Renal pelvis (tissue), 4 donors: ENCODE results near the gene DPYSL4. TPM values are rescaled to one million over a fixed set of nuclear protein-coding genes. Genes with fewer than 3 reads are reported as not detected.
"Not testable (repeated sequence)": the region's sequence is repeated elsewhere in the genome, so short reads cannot be mapped to it uniquely, and the experiment has no call there.

Experiments used
- DNase-seq: peaks from one replicate; pipeline ENCODE4 v3.0.0-alpha.2; 2013
- polyA plus RNA-seq, 3 donors: library from polyadenylated mRNA; unstranded; fragments of 120-200 nt; gene quantifications; one replicate each; pipeline ENCODE4 v1.2.1, GENCODE V29; 2013; ENCODE audit not compliant: insufficient read length in 3 of 3

DPYSL4 gene
- polyA plus RNA-seq, 3 donors, result 15.4 to 22.3 (median 18.3) TPM

DNA sequence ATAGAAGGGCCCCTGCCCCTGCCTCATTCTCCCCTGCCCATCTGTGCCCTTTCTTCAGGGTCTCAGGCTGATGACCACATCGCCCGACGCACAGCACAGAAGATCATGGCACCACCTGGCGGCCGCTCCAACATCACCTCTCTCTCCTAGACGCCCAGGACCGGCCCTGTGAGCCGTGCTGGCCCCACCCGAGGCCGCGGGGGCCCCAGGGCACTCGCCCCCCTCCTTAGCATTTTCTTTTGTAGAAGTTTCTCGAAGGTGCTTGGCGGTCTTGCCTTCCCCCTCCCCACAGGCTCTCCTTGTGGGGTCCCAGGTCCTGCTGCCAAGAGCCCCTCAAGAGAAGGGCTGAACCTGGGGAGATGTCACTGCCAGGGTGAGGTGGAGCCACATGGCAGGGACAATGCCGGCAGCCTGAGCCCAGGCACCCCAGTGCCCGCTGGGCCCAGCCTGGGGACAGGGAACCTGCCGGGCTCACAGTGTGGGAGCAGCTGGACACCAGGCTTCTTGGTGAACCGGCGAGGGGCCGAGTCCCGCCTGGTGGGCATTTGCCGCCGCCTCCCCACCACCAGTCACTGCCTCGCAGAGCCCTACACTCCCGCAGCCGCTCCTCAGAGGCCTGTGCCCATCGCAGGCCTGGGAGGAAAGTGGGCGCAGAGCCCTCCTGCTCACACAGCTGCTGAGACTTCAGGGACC lies 18.2 kb downstream of the DPYSL4 start:
- no peak for DNase-seq

- no peak for DNase-seq
Observed at GRCh38 chr10:132205650-132206376, 19.1 kb downstream of the DPYSL4 start.

DNA sequence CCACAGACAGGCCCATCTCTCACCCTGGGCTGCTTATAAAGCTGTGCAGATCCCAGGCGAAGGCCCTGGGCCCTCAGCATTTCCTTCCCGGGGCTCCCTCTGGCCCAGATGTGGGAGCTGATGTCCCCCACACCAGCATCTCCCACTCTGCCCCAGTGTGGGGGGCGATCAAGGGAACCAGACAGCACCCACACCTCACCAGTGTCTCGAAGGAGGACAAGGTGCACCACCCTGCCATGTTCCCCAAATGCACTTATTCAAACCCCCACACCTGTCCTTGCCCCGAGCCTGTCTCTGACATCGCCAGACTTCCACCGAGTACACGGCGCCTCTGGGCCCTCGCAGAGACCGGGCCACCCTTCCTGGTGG lies 19.6 kb downstream of the DPYSL4 start:
- DNase-seq, result no peak

DNA sequence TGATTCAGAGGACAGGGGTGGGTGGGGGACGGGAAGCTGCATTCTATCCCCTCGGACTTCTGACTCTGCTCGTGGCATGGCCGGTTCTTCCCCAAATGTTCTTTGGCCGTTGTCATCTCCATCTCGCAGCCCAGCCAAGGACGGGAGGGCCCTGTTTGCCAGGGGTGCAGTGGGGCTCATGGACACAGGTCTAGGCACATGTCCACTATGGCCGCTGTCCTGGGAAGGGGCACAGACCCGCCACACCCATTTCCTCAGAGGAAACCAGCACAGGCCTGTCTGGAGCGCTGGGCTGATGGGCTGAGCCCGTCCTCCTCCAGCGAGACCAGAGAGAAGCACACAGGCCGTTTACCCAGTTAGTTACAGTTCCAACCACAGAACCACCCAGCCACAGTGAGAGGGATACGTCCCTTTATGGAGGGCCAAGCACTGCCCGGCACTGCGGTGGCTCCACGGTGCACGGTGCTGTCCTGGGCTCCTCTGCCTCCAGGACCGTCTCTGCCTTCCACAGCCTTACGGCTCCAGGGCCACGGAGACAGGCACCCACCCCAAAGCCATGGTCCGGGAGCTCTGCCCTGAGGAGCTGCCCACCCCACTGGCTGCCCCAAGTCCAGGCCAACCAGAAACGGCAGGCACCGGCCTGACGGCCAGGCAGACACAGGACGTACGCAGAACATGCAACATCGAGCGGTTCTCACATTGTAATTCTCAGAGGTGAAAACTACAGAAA lies 20.2 kb downstream of the DPYSL4 start:
- DNase-seq, result no peak

DNA sequence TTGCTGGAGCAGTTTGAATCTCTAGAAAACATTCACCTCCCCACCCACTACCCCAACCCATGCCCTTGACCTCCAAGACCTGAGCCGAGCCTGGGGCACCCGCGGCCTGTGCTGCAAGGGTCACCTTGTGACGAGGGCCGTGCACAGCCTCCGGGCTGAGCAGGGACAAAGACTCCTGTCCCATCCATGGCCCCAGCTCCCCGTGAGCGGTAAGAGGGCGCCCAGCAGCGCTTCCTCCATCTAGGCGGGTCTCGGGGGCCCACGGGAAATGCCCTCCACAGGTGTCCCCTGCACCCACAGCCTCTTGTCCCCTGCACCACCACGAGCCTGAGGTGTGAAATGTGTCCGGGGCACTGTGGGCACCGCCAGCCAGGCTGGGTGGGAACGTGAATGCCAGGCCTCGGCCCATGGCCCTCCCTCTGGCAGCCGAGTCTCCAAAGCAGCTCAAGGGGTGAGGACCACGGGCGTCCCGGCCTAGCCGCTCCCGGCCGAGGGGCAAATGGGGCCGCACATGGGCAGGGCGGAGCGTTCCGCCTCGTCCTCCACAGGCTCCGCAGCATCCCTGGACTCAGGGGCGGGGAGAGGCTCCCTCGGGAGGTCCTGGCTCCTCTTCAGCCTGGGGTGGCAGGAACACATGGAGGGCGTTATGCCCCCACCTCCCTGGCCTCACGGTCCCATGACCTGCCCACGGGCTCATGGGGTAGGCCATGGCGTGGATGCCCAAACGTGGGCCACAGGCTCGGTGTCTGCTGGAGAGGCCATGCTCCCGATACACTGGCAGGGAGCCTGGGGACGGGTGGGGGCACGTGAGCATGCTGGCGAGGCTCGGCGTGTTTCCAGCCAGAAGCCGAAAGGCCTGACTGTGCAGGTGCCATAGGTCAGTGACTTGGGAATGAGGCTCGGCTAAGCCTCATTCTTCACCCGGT lies 21.1 kb downstream of the DPYSL4 start:
- DNase-seq, result no peak

DNA sequence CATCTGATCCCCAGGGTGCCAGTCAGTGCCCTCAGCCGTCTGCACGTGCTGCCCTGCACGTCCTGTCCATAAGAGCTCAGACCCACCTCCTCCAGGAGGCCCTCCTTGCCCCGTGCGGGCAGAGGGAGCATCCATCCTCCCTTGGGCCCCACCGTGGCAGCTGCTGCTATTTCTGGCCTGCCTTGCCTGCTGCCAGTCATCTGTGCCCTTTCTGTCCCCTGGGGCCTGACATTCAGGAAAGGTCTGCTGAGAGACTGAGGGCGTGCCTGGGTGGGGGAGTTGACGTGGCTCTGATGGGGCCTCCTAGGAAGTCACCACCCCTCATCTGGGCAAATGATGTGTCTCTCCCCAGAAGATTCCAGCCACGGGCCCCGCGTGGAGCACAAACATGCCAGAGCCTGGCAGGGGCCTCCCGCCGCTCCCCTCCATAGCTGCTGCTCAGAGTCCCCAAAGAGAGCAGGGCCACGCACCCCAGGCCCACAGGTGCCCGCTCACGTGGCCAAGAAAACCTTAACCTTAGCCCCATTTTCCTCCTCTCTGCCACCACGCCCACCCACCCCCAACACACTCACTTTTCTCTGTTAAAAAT lies 21.8 kb downstream of the DPYSL4 start:
- no peak for DNase-seq

- no peak for DNase-seq
Observed at GRCh38 chr10:132209130-132209529, 22.4 kb downstream of the DPYSL4 start.

GRCh38 chr10:132209978-132210530 lies 23.3 kb downstream of the DPYSL4 start:
- DNase-seq, result no peak

- no peak for DNase-seq
Observed at GRCh38 chr10:132210766-132211165, 24.0 kb downstream of the DPYSL4 start.

- DNase-seq, result no peak
Observed at GRCh38 chr10:132211246-132211645, 24.5 kb downstream of the DPYSL4 start.

DNA sequence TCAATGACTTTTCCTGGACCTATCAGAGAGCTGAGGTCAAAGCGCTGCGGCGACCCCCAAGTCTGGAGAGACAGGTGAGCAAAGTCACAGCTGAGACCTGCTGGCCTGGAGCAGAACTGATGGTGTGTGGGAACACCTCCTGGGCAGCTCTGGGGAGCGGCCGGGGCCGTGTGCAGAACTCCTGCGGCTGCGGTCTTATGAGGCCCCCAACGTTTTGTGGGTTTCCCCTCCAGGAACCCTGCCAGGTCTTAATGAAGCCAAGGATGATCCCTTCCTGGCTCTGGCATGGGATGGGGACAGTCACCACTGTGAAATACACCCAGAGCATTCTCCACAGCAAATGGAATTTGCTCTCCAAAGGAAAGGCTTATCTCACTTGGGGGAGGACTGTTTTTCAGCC lies 26.1 kb downstream of the DPYSL4 start:
- DNase-seq, result no peak

GRCh38 chr10:132213917-132214316 lies 27.2 kb downstream of the DPYSL4 start:
- DNase-seq, result no peak

DNA sequence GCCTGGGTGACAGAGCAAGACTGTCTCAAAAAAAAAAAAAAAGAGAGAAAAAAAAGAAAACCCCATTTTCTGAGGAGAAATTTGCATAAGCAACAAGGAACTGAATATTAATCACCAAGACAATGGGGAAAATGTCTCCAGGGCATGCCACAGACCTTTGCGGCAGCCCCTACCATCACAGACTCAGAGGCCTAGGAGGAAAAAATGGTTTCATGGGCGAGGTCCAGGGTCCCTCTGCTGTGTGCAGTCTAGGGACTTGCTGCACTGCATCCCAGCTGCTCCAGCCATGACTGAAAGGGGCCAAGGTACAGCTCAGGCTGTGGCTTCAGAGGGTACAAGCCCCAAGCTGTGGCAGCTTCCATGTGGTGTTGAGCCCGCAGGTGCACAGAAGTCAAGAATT lies 29.7 kb downstream of the DPYSL4 start:
- DNase-seq, result not testable (repeated sequence)

- no peak for DNase-seq
Observed at GRCh38 chr10:132219486-132219885, 32.7 kb downstream of the DPYSL4 start.

DNA sequence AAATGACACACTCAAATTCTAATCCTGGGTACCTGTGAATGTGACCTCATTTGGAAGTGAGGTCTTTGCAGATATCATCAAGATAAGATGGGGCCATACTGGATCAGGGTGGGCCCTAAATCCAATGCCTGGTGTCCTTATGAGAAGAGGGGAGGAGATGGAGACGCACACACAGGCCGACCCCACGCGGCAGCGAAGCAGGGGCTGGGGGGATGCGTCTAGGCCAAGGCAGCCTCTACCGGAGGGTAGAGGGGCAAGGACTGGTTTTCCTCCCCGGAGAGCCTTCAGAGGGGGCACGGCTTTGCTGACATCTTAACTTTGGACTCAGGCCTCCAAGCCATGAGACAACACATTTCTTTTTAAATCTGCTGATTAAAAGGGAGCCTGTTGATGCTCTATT lies 33.3 kb downstream of the DPYSL4 start:
- no peak for DNase-seq

GRCh38 chr10:132220996-132221395 lies 34.2 kb downstream of the DPYSL4 start:
- DNase-seq, result not testable (repeated sequence)

GRCh38 chr10:132222726-132223125 lies 36.0 kb downstream of the DPYSL4 start:
- no peak for DNase-seq

GRCh38 chr10:132223156-132223590 lies 36.4 kb downstream of the DPYSL4 start:
- DNase-seq, result peak; percentile 73

GRCh38 chr10:132223611-132224342 lies 37.0 kb downstream of the DPYSL4 start:
- DNase-seq, result no peak

DNA sequence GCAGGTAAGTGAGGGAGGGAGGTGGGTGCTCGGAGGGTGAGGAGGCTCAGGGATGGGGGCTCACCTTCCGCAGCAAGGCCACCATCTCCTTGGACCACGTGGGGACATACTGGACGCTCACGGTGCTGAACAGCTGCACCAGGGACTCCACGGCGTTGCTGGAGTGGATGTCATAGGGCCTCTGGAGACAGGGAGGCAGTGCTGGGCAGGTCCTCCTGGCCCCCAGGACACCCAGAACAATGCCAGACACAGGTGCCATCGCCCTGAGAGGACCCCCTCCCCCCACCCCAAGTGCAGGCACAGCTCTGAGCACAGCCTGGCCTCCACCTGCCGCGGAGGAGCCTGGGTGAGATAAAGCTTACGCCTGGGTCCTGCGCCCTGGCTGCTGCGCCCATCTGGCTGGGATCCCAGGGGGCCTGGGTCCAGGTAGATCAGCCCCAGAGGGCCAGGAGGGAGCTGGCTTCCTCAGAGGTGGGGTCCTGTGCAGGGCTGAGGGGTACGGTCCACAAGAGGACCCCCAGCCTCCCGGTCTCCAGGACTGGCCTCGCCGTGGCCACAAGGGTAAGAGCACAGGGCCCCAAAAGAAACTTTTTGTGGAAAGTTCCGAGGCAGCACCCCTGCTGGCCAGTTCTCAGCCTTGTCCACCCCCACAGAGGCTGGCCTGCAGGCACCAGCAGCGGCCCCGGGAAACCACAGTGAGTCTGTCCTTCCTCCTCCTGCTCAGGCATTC lies 37.8 kb downstream of the DPYSL4 start:
- DNase-seq, result no peak
